Stimulated activated naive CD4-positive, alpha-beta T cell (primary cell): ENCODE measurements around the gene SNX20.
A peak's percentile ranks its signal among the peaks of the same experiment; 100 is the strongest.

Source experiments
- DNase-seq, 6 experiments: peaks; one replicate each; lab custom pipeline; 2025; lab: John Stamatoyannopoulos, UW

Gene SNX20

DNA sequence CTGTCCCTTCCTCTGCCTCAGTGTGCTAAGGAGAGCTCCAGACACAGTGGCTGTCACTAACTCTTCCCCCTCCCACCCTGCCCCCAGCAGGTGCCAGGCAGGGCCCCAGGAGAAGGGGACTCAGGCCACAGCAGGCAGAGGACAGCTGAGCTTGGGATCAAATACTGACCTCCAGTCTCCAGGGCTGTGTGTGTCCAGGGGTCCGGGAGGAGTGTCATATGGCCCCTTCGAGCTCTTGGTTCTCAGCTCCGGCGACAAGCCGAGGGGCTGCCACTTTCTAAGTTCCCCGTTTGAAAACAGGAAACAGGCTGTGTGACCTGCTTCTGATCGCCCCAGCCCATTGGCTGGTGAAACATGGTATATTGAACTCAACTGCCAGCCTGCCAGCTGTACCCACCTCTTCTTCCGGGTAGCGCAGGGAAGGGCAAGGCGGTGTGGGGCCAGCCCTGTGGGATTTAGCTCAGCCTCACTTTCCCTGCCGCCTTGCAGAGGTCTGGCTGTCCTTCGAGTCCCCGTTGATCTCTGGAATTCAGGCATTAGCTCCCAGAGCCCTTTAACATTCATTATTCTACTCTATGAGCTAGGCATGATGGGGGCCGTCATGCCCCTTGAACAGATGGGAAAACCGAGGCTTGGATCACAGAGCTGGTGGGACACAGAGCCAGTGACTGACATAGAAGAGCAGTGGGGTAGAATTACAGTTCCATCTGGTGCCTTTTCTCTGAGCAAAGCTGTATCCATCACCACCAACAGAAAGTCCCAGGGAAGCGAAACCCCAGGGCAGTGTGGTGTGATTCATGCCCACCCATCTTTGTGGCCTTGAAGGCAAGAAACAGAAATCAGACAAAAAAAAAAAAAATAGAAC is at the start of gene SNX20:
TSS of gene SNX20 (minus strand) at position 292 of the 865 bp plus-strand sequence. CDS start 3,786 bp downstream, outside the sequence.
- peak; percentile 51 to 74 (median 68) for DNase-seq

DNA sequence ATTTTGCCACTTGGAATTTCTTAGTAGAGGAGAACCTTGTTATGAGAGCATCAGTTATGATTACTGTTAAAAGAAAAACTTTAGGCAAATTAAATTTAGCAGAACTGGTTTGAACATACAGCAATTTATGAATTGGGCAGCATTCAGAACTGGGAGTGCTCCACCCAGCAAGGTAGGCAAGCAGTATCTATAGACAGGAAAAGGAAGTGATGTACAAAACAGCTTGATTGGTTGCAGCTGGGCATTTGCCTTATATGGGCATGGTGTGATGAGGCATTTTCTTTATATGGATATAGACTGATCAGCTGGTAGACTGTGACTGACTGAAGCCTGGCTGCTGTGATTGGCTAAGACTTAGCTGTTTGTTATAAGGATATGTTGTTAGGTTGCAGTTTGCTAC is 43.2 kb upstream of the SNX20 start:
- DNase-seq: peak in 1 of 6 experiments; percentile 4

GRCh38 chr16:50722960-50723359 is 41.8 kb upstream of the SNX20 start:
- DNase-seq: no peak

DNA sequence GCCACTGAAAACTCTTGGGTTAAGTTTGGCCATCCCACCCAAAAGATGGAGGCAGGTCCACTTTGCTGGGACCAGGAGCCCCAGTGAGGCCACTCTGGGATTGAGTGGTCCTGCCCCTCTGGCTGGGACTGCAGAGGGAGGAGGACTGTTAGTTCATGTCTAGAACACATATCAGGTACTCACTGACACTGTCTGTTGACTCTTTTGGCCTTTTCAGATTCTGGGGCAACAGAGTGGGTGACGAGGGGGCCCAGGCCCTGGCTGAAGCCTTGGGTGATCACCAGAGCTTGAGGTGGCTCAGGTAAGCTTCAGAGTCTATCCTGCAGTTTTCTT is 41.3 kb upstream of the SNX20 start:
- DNase-seq: no peak

GRCh38 chr16:50721549-50722404 is 40.7 kb upstream of the SNX20 start:
- DNase-seq: no peak

DNA sequence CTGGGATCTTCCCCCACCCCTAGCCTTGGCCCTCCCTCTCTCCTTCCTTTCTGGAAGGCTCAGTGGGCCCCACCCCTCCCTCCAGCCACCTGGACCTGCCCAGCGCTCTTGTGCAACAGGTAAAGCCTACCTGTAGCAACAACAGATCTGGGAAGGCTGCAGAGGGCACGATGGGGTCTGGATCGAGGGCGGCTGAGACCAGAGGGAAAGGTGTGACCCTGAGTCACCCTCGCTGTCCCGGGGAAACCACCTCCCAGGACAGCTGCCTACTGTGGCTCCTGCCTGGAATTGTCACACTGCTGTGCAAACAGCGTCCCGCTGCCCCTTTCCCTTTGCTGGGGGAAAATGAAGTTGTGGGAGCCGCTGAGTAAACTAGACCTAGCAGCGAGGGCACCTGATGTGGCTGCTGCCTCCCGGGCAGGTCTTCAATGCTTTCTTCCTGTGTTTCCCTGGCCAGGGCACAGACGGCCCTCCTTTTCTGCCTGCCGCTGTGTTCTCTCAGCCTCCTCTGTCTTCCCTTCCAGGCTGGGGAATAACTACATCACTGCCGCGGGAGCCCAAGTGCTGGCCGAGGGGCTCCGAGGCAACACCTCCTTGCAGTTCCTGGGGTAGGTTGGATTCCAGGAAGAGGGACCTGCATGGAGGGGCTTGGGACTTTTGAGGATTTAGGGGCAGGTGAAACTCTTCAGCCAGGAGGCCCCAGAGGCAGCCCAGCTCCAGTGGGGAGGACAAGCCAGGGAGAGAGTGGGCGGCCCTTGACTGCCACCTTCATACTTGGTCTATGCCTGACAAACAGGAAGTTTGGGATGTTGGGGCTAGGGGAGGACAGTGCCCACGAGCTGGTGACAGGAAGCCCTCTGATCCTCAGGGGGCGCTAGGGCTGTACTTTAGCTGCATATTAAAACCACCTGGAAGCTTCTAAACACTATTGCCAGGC is 38.6 kb upstream of the SNX20 start:
- peak in 2 of 6 experiments; percentile 28 to 43 for DNase-seq

GRCh38 chr16:50718761-50719400 is 37.8 kb upstream of the SNX20 start:
- no peak for DNase-seq

GRCh38 chr16:50718061-50718760 is 37.1 kb upstream of the SNX20 start:
- no peak for DNase-seq

DNA sequence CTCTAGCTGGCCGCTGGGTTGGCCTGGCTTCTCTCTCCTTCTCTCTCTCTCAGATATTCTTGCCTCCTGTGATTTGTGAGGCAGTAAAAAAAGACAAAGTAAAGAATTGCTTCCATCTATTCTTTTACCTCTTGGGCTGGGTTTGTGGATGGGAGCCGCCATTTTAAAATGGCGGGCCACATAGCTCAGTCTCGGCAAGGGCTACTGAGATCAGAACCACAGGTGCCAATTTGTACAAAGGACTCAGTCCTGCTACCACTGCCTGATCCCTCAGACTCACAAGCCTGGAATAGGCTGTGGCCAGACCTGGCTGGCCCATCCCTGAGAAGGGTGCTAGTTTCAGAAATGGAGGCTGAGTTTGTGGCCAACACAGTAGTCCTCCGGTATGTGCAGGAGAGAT is 36.4 kb upstream of the SNX20 start:
- DNase-seq: no peak

DNA sequence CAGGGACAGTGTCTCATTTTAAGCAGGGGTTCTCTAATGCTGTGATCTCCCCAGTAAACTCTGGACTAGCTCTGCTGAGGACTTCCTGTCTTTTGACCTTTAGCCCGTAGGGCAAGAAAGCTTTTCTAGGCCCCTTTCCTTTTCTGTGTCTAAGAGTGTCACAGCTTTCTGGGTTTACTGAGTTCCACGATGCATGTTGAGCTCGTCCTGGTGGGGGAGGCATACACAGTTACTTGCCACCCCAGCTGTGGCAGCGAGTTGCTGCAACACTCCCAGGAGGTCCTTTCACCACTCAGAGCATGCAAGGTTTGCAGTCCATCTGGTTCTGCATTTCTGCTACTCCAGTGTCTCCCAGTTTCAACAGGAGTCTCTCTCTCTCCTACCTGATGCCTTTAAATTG is 36.0 kb upstream of the SNX20 start:
- DNase-seq: no peak

- no peak for DNase-seq
Measured at GRCh38 chr16:50712956-50713355, 31.8 kb upstream of the SNX20 start.

- DNase-seq: no peak
Measured at GRCh38 chr16:50712560-50712898, 31.4 kb upstream of the SNX20 start.

- no peak for DNase-seq
Measured at GRCh38 chr16:50711862-50712559, 30.9 kb upstream of the SNX20 start.

DNA sequence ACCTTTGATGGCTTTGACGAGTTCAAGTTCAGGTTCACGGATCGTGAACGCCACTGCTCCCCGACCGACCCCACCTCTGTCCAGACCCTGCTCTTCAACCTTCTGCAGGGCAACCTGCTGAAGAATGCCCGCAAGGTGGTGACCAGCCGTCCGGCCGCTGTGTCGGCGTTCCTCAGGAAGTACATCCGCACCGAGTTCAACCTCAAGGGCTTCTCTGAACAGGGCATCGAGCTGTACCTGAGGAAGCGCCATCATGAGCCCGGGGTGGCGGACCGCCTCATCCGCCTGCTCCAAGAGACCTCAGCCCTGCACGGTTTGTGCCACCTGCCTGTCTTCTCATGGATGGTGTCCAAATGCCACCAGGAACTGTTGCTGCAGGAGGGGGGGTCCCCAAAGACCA is 29.9 kb upstream of the SNX20 start:
- DNase-seq: no peak

GRCh38 chr16:50709980-50710379 is 28.9 kb upstream of the SNX20 start:
- DNase-seq: no peak

- no peak for DNase-seq
Measured at GRCh38 chr16:50709061-50709684, 28.1 kb upstream of the SNX20 start.

GRCh38 chr16:50708373-50709060 is 27.4 kb upstream of the SNX20 start:
- DNase-seq: no peak

DNA sequence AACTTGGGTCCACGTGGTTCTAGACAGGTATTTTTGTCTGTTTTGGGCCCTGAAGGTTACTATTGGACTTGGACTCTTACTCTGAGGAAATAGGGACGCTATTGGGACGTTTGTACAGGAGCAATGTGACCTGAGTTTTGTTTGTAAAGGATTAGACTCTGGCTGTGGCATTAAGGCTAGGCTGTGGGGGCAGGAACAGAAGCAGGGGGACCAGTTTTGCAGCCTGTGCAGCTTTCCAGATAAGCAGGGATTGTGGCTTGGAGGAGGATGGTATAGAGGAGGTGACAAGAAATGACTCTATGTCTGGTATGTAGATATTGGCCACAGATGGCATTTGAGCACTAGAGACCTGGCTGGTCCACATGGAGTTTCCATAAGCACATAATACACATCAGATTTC is 25.1 kb upstream of the SNX20 start:
- DNase-seq: no peak

DNA sequence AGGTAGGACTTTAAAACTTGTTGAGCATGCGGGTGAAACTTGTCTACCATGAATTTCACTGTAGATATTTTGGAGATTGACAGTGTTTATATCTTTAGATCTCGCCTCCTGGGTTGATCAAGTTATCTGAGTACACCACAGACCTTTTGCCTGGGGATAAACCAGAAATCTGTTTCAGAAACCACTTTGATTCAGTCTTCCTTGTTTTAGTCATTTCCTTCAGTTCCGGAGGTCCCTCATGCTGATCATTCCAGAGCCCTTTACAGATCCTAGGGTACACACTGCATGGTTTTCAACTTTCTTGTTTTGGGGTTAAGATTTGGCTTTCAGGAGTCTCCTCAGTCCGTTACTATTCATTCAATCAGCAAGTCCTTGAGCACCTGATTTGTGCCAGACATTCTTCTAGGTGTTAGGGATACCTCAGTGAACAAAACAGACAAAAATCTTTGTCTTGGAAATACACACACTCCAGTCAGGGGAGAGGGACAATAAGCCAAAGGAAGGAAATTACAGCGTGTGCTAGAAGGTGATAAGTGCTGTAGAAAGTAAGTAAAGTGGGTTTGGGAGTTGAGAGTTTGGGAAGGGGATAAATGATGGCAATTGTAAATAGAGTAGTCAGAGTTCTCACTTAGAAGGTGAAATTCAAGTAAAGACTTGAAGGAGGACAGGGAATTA is 24.5 kb upstream of the SNX20 start:
- DNase-seq: no peak
